CD14-positive monocyte (primary cell): ENCODE results near the gene VASN. TPM values are rescaled to one million over a fixed set of nuclear protein-coding genes. Genes with fewer than 3 reads are reported as not detected.

Experiments used
- DNase-seq, 3 donors: peaks; one replicate each; pipeline ENCODE4 v3.0.0-alpha.2; 2011 to 2022
- H2AFZ ChIP-seq: 2 replicates; pipeline ENCODE4 v1.6.0; 2012; ENCODE audit warnings: mild to moderate bottlenecking, low read depth, low read length, inconsistent platforms; ENCODE audit not compliant: insufficient read depth, poor library complexity, severe bottlenecking
- H3K27ac ChIP-seq, 2 donors: 1 replicate in 1 of 2; 2 replicates in 1 of 2; pipeline ENCODE4 v1.5.1; 2012 to 2013; ENCODE audit warnings: low read length in 2 of 2, control low read depth in 1 of 2, inconsistent platforms in 1 of 2, low read depth in 1 of 2, mild to moderate bottlenecking in 1 of 2
- H3K27me3 ChIP-seq, 2 donors: one replicate each; pipeline versions ENCODE4 v1.6.0 to v1.6.1; 2011 to 2013; ENCODE audit warnings: low read length in 2 of 2; ENCODE audit not compliant: control insufficient read depth in 2 of 2, insufficient read depth in 2 of 2
- H3K36me3 ChIP-seq, 2 donors: replicated peaks in 1 of 2; 1 replicate in 1 of 2; 2 replicates in 1 of 2; pipeline versions ENCODE4 v1.5.1 to v1.6.1; 2012 to 2013; ENCODE audit warnings: low read length in 2 of 2, control low read depth in 1 of 2, inconsistent platforms in 1 of 2, mild to moderate bottlenecking in 1 of 2; ENCODE audit not compliant: insufficient read depth in 2 of 2, control insufficient read depth in 1 of 2
- H3K4me1 ChIP-seq, 2 donors: 1 replicate in 1 of 2; 2 replicates in 1 of 2; pipeline versions ENCODE4 v1.5.1 to v1.6.1; 2012 to 2013; ENCODE audit warnings: low read length in 2 of 2, control low read depth in 1 of 2, inconsistent platforms in 1 of 2, mild to moderate bottlenecking in 1 of 2, moderate library complexity in 1 of 2; ENCODE audit not compliant: insufficient read depth in 2 of 2, control insufficient read depth in 1 of 2
- H3K4me2 ChIP-seq: replicated peaks from 2 replicates; pipeline ENCODE3; 2012; ENCODE audit warnings: low read length, moderate library complexity, mild to moderate bottlenecking; ENCODE audit not compliant: poor library complexity, severe bottlenecking; ENCODE audit errors: extremely low read depth
- H3K4me3 ChIP-seq, 3 experiments: fragments of 200-600 bp in 1 of 3; sonication (generic) in 1 of 3; replicated peaks in 1 of 3; 1 replicate in 2 of 3; 2 replicates in 1 of 3; pipeline ENCODE4 v1.5.1; 2011 to 2013; ENCODE audit warnings: low read length in 3 of 3, mild to moderate bottlenecking in 3 of 3, control low read depth in 2 of 3, low read depth in 2 of 3, inconsistent platforms in 1 of 3, moderate library complexity in 1 of 3
- H3K79me2 ChIP-seq: 2 replicates; pipeline ENCODE4 v1.6.0; 2012; ENCODE audit warnings: mild to moderate bottlenecking, control low read depth, inconsistent platforms, low read length, moderate library complexity; ENCODE audit not compliant: insufficient read depth
- H3K9ac ChIP-seq: 2 replicates; pipeline ENCODE4 v1.6.0; 2017; ENCODE audit warnings: low read length, mild to moderate bottlenecking; ENCODE audit not compliant: insufficient read depth, poor library complexity, severe bottlenecking
- H3K9me3 ChIP-seq, 2 donors: replicated peaks in 1 of 2; 1 replicate in 1 of 2; 2 replicates in 1 of 2; pipeline versions ENCODE4 v1.5.1 to v1.6.1; 2012 to 2013; ENCODE audit warnings: low read length in 2 of 2, control low read depth in 1 of 2; ENCODE audit not compliant: control insufficient read depth in 1 of 2, insufficient read depth in 1 of 2
- H4K20me1 ChIP-seq: 2 replicates; pipeline ENCODE4 v1.6.0; 2012; ENCODE audit warnings: mild to moderate bottlenecking, low read length, control low read depth, moderate library complexity; ENCODE audit not compliant: insufficient read depth
- H3K27ac Mint-ChIP-seq, 7 donors: one replicate each; pipeline ENCODE4 v1.8.0; 2020; ENCODE audit warnings: mild to moderate bottlenecking in 7 of 7, mixed read lengths in 7 of 7, moderate library complexity in 6 of 7, inconsistent platforms in 2 of 7
- H3K27me3 Mint-ChIP-seq, 3 donors: one replicate each; pipeline ENCODE4 v1.8.0; 2021 to 2022; ENCODE audit warnings: low read depth in 3 of 3, mild to moderate bottlenecking in 3 of 3, mixed read lengths in 3 of 3, moderate library complexity in 3 of 3, inconsistent platforms in 1 of 3
- H3K36me3 Mint-ChIP-seq, 2 donors: one replicate each; pipeline ENCODE4 v1.8.0; 2020; ENCODE audit warnings: mixed read lengths in 2 of 2, inconsistent platforms in 1 of 2, mild to moderate bottlenecking in 1 of 2
- H3K4me1 Mint-ChIP-seq: one replicate; pipeline ENCODE4 v1.8.0; 2020; ENCODE audit warnings: mild to moderate bottlenecking, mixed read lengths
- H3K4me3 Mint-ChIP-seq, 2 donors: one replicate each; pipeline ENCODE4 v1.8.0; 2020; ENCODE audit warnings: mild to moderate bottlenecking in 2 of 2, mixed read lengths in 2 of 2, moderate library complexity in 1 of 2
- H3K9me3 Mint-ChIP-seq, 7 donors: one replicate each; pipeline ENCODE4 v1.8.0; 2020 to 2022; ENCODE audit warnings: mixed read lengths in 7 of 7, mild to moderate bottlenecking in 6 of 7, moderate library complexity in 6 of 7, inconsistent platforms in 2 of 7
- WGBS: methylation state at CpG from one replicate; pipeline ENCODE4 v1.1.5; 2013; ENCODE audit warnings: missing lambda C conversion rate; ENCODE audit not compliant: insufficient coverage; 5-methylcytosine and 5-hydroxymethylcytosine counted together
- intact Hi-C, 2 donors: fragments of 100-400 bp; cut with micrococcal nuclease; formaldehyde crosslinking; loops; one replicate each; pipeline versions ENCODE4 v1.15.0 to v1.15.1; 2023
- polyA plus RNA-seq, 3 donors: library from polyadenylated mRNA; depleted of rRNA in 1 of 3; unstranded in 2 of 3; stranded (reverse) in 1 of 3; fragments of 300-500 nt in 2 of 3; fragments of >200 nt in 1 of 3; fragmentation: Illumina TruSeq in 2 of 3; gene quantifications; 1 replicate in 2 of 3; 2 replicates in 1 of 3; pipeline ENCODE4 v1.2.3, GENCODE V29; 2012 to 2021
- TF ChIP-seq, protein P1 (sequence below): fragments of 200-600 bp; IDR thresholded peaks from one replicate; pipeline ENCODE4 v1.8.0; 2022; ENCODE audit warnings: antibody characterized with exemption, mild to moderate bottlenecking

The VASN gene
- polyA plus RNA-seq, 3 donors = 0.03 TPM; not detected in 2

DNA sequence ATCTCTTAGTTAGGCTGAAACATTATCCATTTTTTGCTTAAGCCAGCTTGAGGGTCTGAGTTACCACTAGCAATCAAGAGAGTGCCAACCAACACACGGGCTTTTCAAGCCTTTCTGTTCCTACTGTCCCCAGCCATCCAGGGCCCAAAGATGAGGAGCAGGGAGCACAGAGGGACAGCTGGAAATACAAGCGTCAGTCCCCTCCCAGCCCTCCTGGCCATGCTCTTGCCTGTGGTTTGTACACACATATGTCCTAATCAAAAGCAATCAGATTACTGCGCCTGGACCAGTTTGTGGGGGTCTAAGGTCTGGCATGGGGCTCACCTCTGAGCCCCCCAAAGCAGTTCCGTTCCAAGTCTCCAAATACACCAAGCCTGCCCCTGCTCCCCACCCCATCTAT, 41.2 kb downstream of the VASN start:
- no peak overlapping the region for H3K4me3 Mint-ChIP-seq
- H3K36me3 ChIP-seq = peaks cover 54 to 56% of the 10 kb centered on the region in 2 donors
- H3K9me3 ChIP-seq = no peaks in the 10 kb centered on the region
- peaks cover 20 to 31% of the 10 kb centered on the region in 2 donors for H3K4me1 ChIP-seq
- TF ChIP-seq, protein P1, sequence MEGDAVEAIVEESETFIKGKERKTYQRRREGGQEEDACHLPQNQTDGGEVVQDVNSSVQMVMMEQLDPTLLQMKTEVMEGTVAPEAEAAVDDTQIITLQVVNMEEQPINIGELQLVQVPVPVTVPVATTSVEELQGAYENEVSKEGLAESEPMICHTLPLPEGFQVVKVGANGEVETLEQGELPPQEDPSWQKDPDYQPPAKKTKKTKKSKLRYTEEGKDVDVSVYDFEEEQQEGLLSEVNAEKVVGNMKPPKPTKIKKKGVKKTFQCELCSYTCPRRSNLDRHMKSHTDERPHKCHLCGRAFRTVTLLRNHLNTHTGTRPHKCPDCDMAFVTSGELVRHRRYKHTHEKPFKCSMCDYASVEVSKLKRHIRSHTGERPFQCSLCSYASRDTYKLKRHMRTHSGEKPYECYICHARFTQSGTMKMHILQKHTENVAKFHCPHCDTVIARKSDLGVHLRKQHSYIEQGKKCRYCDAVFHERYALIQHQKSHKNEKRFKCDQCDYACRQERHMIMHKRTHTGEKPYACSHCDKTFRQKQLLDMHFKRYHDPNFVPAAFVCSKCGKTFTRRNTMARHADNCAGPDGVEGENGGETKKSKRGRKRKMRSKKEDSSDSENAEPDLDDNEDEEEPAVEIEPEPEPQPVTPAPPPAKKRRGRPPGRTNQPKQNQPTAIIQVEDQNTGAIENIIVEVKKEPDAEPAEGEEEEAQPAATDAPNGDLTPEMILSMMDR = no peak
- WGBS = 95% methylated on average over 3 of the region's 4 CpGs
- no peaks in the 10 kb centered on the region for H3K9me3 Mint-ChIP-seq
- H3K9ac ChIP-seq = no peak overlapping the region
- H2AFZ ChIP-seq = no peak overlapping the region
- no peaks in the 10 kb centered on the region for H3K27me3 ChIP-seq
- DNase-seq = no peak
- intact Hi-C loops = no loop called here
- H3K4me1 Mint-ChIP-seq = peaks cover 23% of the 10 kb centered on the region
- peaks cover 82% of the 10 kb centered on the region for H3K79me2 ChIP-seq
- H4K20me1 ChIP-seq = peaks cover 85% of the 10 kb centered on the region
- no peak overlapping the region for H3K27ac ChIP-seq
- peaks cover 0 to 4% (median 0%) of the 10 kb centered on the region in 3 donors for H3K27me3 Mint-ChIP-seq
- H3K36me3 Mint-ChIP-seq = peaks cover 48 to 76% of the 10 kb centered on the region in 2 donors
- H3K27ac Mint-ChIP-seq = no peak overlapping the region
- no peak overlapping the region for H3K4me2 ChIP-seq
- no peak overlapping the region for H3K4me3 ChIP-seq

DNA sequence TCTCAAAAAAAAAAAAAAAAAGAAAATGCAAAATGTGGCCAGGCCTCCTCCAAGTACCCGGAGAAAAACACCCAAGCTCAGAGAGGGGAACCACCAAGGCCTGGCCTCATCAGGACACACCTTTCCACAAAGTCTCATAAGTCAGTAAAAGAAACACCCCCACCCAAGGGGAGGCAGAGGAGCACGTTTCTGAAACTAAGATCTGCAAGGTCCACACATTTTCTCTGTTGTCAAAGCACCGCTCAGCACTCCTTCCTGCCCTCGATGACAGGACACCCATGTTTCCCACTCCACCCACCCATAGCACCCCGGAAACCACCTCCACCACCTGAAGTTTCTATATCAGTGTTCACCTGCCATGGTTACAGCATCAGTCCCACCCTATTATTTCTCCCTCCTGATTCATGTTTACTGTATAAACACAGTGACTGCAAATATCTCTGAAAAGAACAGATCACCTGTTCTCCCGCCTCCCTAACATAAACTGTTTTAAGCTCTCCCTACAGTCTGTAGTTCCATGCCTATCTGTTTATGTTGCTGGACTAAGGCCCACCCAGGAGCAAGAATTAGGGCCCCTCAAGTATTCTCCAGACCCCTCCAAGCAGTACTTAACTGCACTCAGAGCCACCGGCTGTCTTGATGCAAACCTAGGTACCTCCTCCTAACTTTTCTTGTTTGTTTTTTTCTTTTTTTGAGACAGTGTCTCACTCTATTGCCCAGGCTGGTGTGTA, 42.7 kb downstream of the VASN start:
- H3K27ac ChIP-seq = peak overlapping the region; percentile 86 to 96
- Mint-ChIP-seq H3K4me3 (peak overlapping the region; percentile 97 to 98), H3K27ac (peak overlapping the region; percentile 95 to 99 (median 97)), H3K27me3 (peaks cover 0 to 4% (median 0%) of the 10 kb centered on the region in 3 donors), H3K36me3 (peaks cover 41 to 61% of the 10 kb centered on the region in 2 donors), H3K9me3 (no peaks in the 10 kb centered on the region), H3K4me1 (peaks cover 33% of the 10 kb centered on the region)
- intact Hi-C loops = no loop called here
- H2AFZ ChIP-seq = no peak overlapping the region
- peak overlapping the region; percentile 72 for H3K4me2 ChIP-seq
- H4K20me1 ChIP-seq = peaks cover 70% of the 10 kb centered on the region
- 68% methylated on average over 5 of the region's 7 CpGs for WGBS
- H3K9ac ChIP-seq = peak overlapping the region; percentile 97
- peaks cover 67% of the 10 kb centered on the region for H3K79me2 ChIP-seq
- peaks cover 30 to 41% of the 10 kb centered on the region in 2 donors for H3K4me1 ChIP-seq
- H3K27me3 ChIP-seq = no peaks in the 10 kb centered on the region
- no peaks in the 10 kb centered on the region for H3K9me3 ChIP-seq
- H3K36me3 ChIP-seq = peaks cover 39 to 41% of the 10 kb centered on the region in 2 donors
- H3K4me3 ChIP-seq = peak overlapping the region in 2 of 3 experiments; percentile 86 to 96
- TF ChIP-seq, protein P1 = no peak
- no peak for DNase-seq
